ENCODE data around the gene OFD1.

Gene OFD1

GRCh38 chrX:13797512-13797911 lies 63.0 kb downstream of the OFD1 start:
- DNase-seq, result no peak

GRCh38 chrX:13798184-13798583 lies 63.6 kb downstream of the OFD1 start:
- DNase-seq, result no peak

GRCh38 chrX:13803116-13803515 lies 68.6 kb downstream of the OFD1 start:
- DNase-seq, result no peak

- DNase-seq, result no peak
These were observed 70.7 kb downstream of the OFD1 start for GRCh38 chrX:13805241-13805640.

GRCh38 chrX:13808293-13808692 lies 73.7 kb downstream of the OFD1 start:
- DNase-seq, result no peak

GRCh38 chrX:13808865-13809264 lies 74.3 kb downstream of the OFD1 start:
- DNase-seq, result no peak

GRCh38 chrX:13815664-13816063 lies 81.1 kb downstream of the OFD1 start:
- no peak for DNase-seq

GRCh38 chrX:13816176-13816575 lies 81.6 kb downstream of the OFD1 start:
- no peak for DNase-seq

- no peak for DNase-seq
These were observed 82.4 kb downstream of the OFD1 start, which contains the start of gene GPM6B for GRCh38 chrX:13816643-13817627. Gene GPM6B, minus strand, starts transcription at chrX:13817093. Its CDS starts 189 bp downstream, at chrX:13816904.
